ENCODE results near the gene FAM181A. TPM values are rescaled to one million over a fixed set of nuclear protein-coding genes. Genes with fewer than 3 reads are reported as not detected.

FAM181A gene
- polyA plus RNA-seq, 1 donor (not counting 4 experiments of a cell fraction or from before 2014, with no cell fraction given): 0.04 TPM

DNA sequence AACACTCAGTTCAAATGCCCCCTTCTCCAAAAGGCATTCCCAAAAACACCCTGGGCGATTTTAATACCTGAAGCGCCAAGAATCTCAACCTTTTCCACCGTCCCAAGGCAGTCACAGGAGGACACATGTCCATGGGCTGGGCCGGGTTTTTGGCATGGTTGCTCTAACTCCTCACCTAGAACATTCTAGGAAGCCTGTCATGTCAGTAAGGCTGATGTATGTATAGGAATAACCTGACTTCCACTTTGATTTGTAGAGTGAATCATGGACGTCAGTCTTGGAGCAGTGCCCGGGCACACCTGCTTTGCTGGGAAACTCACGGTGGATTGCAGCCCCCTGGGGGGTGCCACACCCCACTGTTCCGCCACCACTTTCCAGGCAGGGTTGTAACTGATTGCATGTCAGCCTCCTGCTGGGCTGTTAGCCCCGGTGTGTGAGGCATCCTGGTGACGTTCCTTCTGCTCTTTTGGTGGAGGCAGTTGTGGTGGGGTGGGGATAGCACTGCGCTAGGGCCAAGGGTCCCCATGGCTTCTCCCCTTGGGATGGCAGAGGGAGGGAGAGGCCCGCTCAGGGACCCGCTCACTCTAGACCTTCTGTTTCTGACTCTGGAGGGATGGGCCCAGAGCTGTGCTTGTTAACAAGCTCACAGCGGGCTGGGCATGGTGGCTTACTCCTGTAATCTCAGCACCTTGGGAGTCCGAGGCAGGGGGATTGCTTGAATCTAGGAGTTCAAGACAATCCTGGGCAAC is 35.2 kb upstream of the FAM181A start:
- DNase-seq (ENCODE audit: low read depth, low spot score): peak; percentile 25
- H3K36me3 ChIP-seq (ENCODE audit: control insufficient read depth in 2 of 2, extremely low read depth in 1 of 2, insufficient read depth in 2 of 2, low read length in 2 of 2): no peaks in the 10 kb centered on the region
- no peak overlapping the region for H2AFZ ChIP-seq (ENCODE audit: control insufficient read depth, low read length)
- no peak overlapping the region for H3K4me2 ChIP-seq (ENCODE audit: control insufficient read depth, extremely low read depth, insufficient read depth, low read depth, low read length)
- no peaks in the 10 kb centered on the region for H3K9me1 ChIP-seq (ENCODE audit: control insufficient read depth, extremely low read depth, insufficient read depth, low read length)
- H3K27ac ChIP-seq (ENCODE audit: control insufficient read depth, insufficient read depth, low read length): no peak overlapping the region
- dilution Hi-C loops (cut with MboI; ENCODE audit: extremely low pct_ligation_motif_present, low sequenced_read_pairs): no loop called here
- TF ChIP-seq, protein P1, sequence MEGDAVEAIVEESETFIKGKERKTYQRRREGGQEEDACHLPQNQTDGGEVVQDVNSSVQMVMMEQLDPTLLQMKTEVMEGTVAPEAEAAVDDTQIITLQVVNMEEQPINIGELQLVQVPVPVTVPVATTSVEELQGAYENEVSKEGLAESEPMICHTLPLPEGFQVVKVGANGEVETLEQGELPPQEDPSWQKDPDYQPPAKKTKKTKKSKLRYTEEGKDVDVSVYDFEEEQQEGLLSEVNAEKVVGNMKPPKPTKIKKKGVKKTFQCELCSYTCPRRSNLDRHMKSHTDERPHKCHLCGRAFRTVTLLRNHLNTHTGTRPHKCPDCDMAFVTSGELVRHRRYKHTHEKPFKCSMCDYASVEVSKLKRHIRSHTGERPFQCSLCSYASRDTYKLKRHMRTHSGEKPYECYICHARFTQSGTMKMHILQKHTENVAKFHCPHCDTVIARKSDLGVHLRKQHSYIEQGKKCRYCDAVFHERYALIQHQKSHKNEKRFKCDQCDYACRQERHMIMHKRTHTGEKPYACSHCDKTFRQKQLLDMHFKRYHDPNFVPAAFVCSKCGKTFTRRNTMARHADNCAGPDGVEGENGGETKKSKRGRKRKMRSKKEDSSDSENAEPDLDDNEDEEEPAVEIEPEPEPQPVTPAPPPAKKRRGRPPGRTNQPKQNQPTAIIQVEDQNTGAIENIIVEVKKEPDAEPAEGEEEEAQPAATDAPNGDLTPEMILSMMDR (optimal IDR thresholded peaks at IDR 0.05 in 1 of 3, IDR thresholded peaks at IDR 0.05 in 1 of 3, conservative IDR thresholded peaks at IDR 0.05 in 1 of 3; ENCODE audit: extremely low read depth in 1 of 3, insufficient read depth in 2 of 3, low read length in 3 of 3): no peak
- TF ChIP-seq EZH2 (IDR thresholded peaks at IDR 0.05; ENCODE audit: low read length): peak; percentile 26
- FAIRE-seq: no peak
- no peaks in the 10 kb centered on the region for H3K79me2 ChIP-seq (ENCODE audit: control insufficient read depth, insufficient read depth, low read length)
- H3K9ac ChIP-seq (ENCODE audit: control insufficient read depth, extremely low read depth, insufficient read depth, low read length): no peak overlapping the region
- H4K20me1 ChIP-seq (ENCODE audit: control insufficient read depth, extremely low read depth, insufficient read depth, low read length): no peaks in the 10 kb centered on the region
- H3K9me3 ChIP-seq (ENCODE audit: control insufficient read depth, low read depth, low read length): no peaks in the 10 kb centered on the region
- H3K4me3 ChIP-seq (ENCODE audit: control insufficient read depth in 2 of 3, extremely low read depth in 1 of 3, insufficient read depth in 2 of 3, low read depth in 1 of 3, low read length in 3 of 3): no peak overlapping the region
- H3K27me3 ChIP-seq (ENCODE audit: control insufficient read depth, extremely low read depth, insufficient read depth, low read length): peaks cover 30% of the 10 kb centered on the region
- no peaks in the 10 kb centered on the region for H3K4me1 ChIP-seq (ENCODE audit: control insufficient read depth, extremely low read depth, insufficient read depth, low read length)

DNA sequence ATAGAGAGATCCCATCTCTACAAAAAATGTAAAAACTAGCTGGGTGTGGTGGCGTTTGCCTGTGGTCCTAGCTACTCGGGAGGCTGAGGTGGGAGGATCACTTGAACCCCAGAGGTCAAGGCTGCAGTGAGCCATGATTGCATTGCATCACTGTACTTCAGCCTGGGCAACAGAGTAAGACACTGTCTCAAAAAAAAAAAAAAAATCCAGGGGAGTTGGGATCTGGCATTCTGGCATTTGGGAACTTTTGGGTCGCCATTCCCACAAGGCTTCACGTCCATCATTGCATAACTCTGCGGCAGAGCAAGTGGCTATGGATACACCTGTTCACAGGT is 34.7 kb upstream of the FAM181A start:
- no peak for FAIRE-seq
- Histone ChIP-seq H3K9me1 (ENCODE audit: control insufficient read depth, extremely low read depth, insufficient read depth, low read length) (no peaks in the 10 kb centered on the region), H3K27me3 (ENCODE audit: control insufficient read depth, extremely low read depth, insufficient read depth, low read length) (peaks cover 30% of the 10 kb centered on the region), H3K27ac (ENCODE audit: control insufficient read depth, insufficient read depth, low read length) (no peak overlapping the region), H2AFZ (ENCODE audit: control insufficient read depth, low read length) (no peak overlapping the region), H3K4me3 (ENCODE audit: control insufficient read depth in 2 of 3, extremely low read depth in 1 of 3, insufficient read depth in 2 of 3, low read depth in 1 of 3, low read length in 3 of 3) (no peak overlapping the region), H3K4me1 (ENCODE audit: control insufficient read depth, extremely low read depth, insufficient read depth, low read length) (no peaks in the 10 kb centered on the region), H3K79me2 (ENCODE audit: control insufficient read depth, insufficient read depth, low read length) (no peaks in the 10 kb centered on the region), H3K9ac (ENCODE audit: control insufficient read depth, extremely low read depth, insufficient read depth, low read length) (no peak overlapping the region), H3K36me3 (ENCODE audit: control insufficient read depth in 2 of 2, extremely low read depth in 1 of 2, insufficient read depth in 2 of 2, low read length in 2 of 2) (no peaks in the 10 kb centered on the region), H4K20me1 (ENCODE audit: control insufficient read depth, extremely low read depth, insufficient read depth, low read length) (no peaks in the 10 kb centered on the region), H3K9me3 (ENCODE audit: control insufficient read depth, low read depth, low read length) (no peaks in the 10 kb centered on the region), H3K4me2 (ENCODE audit: control insufficient read depth, extremely low read depth, insufficient read depth, low read depth, low read length) (no peak overlapping the region)
- no peak for DNase-seq (ENCODE audit: low read depth, low spot score)
- TF ChIP-seq, protein P1 (optimal IDR thresholded peaks at IDR 0.05 in 1 of 3, IDR thresholded peaks at IDR 0.05 in 1 of 3, conservative IDR thresholded peaks at IDR 0.05 in 1 of 3; ENCODE audit: extremely low read depth in 1 of 3, insufficient read depth in 2 of 3, low read length in 3 of 3): no peak
- TF ChIP-seq EZH2 (IDR thresholded peaks at IDR 0.05; ENCODE audit: low read length): no peak
- dilution Hi-C loops (cut with MboI; ENCODE audit: extremely low pct_ligation_motif_present, low sequenced_read_pairs): no loop called here

Measured in keratinocyte (primary cell).